AML-193 (cell line): ENCODE results near the gene SUCO.
"Not testable (repeated sequence)": the region's sequence is repeated elsewhere in the genome, so short reads cannot be mapped to it uniquely, and the experiment has no call there.

Source experiments
- DNase-seq, 2 experiments: peaks; one replicate each; lab custom pipeline; 2025; lab: John Stamatoyannopoulos, UW

Gene SUCO

DNA sequence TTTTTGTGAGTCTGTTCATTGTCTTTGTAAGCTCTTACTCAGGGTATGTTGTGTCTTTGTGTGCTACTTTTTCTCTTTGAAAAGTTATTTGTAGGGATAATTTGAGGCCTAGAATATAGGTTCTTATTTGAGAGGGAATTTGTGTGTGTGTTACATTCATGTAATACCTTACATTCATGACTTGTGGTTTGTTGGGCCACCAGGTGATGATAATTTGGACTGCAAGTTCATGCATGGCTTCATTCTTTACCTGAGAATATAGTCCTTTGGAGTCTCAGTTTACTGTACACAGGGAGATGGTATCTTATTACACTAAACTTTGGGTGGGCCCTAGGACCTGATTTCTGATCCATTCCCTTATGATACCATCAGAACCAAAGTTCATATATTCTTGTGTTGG lies 74.2 kb downstream of the SUCO start:
- DNase-seq, result no peak

DNA sequence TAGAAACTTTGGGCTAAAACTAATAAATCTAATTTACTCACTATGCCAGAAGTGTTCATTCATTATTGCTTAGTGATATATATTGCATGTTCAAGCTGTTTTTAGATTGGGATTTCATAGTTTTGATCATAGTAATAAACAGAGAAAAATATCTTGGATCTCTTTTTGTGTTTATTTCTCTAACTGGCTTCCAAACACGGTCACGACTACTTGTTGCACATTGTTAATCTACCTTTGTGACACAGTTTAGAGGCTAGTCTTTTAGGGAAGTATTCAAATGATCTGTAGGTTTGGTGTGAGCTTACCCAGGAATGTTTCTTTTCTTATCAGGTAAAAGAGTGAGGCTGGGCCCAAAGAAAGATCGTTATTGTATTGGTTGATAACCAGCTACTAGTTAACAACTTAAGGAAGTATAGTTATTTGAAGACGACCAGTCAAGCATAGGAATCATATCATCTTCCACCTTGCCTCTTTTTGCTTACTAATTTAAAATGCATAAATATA lies 75.2 kb downstream of the SUCO start:
- DNase-seq, result no peak

DNA sequence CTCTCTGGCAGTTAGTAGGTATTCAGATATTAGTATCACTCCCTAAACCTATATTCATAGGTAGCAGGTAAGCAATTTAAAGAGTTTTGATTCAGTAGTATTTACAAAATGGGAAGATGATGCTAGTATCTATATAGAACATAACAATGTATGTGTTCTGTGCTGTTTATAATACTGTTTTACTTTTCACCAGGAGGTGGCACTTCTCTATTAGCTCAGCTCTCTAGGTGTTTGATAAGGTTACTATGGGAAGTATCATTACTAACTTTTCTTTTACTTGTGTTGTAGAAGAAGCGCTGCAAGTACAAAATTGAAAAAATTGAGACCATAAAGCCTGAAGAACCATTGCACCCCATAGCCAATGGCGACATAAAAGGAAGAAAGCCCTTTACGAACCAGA lies 76.6 kb downstream of the SUCO start:
- DNase-seq, result peak in 1 of 2 experiments; percentile 27

DNA sequence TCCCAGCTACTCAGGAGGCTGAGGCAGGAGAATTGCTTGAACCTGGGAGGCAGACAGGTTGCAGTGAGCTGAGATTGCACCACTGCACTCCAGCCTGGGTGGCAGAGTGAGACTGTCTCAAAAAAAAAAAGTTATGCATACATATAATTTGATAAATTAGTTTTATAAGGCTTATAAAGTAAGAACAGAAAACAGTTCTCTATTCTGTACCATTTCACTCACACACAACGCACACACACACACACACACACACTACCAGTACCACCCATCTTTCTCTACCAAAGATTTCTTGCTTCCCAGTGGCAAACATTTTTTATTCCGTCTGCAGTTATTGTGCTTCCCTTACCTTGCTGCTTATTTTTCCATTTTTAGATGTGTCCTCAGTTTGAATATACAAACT lies 79.5 kb downstream of the SUCO start:
- no peak for DNase-seq

DNA sequence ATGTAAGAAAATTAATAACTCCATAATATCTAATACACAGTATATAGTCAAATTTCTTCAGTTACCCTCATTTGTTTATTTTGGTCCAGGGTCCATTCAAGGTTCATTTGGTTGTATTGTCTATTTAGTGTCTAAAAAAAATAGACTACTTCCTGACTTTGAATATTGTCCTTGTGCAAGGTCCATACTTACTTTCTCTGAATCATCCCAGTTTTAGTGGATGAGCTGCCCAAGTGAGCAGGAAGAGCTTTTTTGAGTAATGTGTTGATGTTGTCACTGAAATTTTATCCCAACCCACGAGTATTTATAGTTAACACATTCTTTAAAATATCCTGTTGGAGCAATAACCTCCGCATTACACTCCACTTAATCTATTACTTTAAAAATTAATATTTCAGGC lies 80.3 kb downstream of the SUCO start:
- DNase-seq, result no peak

DNA sequence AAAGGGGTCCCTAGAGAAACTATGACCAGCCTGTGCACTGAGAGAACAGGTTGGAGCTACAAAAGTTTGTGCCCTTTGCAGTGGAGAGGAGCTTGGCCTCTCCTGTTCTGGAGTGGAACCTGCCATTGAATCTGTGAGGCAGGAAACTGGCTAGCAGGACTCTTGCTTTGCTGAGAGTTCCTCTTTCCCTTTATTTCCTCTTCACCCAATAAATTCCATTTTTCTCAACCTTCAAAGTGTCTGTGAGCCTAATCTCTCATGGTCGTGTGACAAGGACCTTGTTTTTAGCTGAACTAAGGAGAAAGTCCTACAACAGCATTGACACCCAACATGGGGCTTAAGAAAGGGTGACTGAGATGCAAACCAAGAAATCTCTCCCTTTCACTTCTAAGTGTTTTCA lies 83.2 kb downstream of the SUCO start:
- no peak for DNase-seq

DNA sequence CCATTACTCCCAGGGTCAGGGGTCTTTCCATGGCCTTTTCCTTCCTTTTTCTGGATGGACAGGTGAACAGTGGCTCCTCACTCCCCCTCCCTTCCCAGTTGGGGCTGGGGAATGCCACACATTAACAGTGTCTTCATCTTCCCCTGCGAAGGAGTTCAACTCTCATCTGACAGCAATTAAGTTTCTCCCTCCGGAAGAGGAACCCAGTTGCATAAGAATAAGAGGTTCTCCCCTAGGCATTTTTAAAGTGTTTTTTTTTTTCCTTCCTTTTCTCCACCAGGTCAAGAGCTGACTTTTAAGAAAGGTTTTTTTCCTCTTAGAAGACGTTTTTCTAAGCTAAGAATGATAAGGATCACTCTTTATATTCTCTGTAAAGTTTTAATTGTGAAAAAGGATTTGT lies 83.7 kb downstream of the SUCO start:
- no peak for DNase-seq

- DNase-seq, result not testable (repeated sequence)
Measured at GRCh38 chr1:172620603-172621002, 87.7 kb downstream of the SUCO start.

GRCh38 chr1:172622541-172622940 lies 89.6 kb downstream of the SUCO start:
- no peak for DNase-seq

- no peak for DNase-seq
Measured at GRCh38 chr1:172623748-172624147, 90.8 kb downstream of the SUCO start.

DNA sequence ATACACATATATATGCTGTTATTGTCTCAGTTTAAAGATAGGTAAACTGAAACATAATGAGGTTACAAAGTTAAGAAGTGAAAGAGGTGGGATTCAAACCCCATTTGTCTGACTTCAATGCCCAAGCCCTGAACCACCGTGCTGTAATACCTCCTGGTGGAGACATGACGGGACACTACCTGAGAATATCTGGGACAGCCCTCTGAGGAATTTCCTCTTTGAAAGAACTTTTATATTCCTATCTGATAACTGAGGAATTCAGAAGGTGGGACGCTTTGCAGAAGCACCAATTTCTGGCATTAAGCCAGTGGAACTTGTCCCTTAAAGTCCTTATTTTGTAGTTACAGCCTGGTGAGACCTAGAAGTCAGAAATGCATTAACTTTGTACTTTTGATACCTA lies 93.9 kb downstream of the SUCO start:
- no peak for DNase-seq

DNA sequence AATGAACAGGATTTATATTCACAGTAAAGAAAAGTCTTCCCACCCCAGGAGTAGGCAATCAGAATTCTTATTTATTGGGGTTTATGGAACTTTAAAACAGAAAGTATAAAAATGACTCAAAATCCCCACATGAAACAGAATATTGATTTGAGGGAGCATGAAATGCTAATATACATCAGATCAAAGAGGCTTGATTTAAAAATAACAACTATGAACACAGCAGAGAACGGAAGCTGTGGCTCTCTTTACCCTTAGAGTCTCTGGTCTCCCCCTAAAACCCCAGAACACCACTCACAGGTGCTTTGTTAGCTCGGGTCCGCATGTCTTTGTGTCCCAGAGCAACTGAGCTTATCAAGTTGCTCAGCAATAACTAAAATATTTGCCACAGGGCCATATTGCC lies 94.8 kb downstream of the SUCO start:
- DNase-seq, result no peak

- no peak for DNase-seq
Measured at GRCh38 chr1:172628401-172628800, 95.5 kb downstream of the SUCO start.

GRCh38 chr1:172629170-172629569 lies 96.2 kb downstream of the SUCO start:
- no peak for DNase-seq

- no peak for DNase-seq
Measured at GRCh38 chr1:172629638-172630037, 96.7 kb downstream of the SUCO start.

DNA sequence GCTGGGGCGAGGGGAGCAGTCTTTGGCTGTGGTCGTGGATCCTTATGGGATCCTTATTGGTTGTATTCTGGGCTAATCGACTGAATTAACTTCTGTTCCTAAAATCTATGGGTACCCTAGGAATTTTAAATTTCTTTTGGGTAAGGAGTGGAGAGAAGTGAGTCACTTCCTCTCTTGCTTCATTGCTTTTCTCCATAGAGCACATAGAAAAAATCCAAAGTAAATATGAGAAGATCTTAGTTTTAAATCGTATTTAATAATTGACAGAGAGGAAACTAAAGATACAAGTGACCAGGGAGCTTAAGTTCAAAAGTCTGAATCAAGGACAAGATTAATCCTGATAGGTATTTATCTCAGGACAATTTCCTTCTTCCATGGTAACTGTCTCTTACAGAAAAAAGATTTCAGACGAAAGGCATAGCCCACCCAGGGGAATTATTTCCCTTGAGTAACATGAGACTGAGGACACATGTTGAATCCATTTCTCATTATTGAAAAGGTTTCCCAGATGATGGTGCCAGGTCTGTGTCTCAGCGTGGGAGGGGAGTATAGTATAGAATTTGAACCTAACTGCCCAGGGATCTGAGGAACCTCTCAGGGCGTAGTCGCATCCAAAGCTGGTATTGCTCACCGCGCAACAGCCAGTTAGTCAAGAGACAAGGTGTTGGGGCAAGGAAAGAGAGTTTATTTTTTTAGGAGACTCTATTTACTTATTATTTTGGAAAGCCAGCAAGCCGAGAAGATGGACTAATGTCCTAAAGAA lies 97.3 kb downstream of the SUCO start:
- peak in 1 of 2 experiments; percentile 18 for DNase-seq

DNA sequence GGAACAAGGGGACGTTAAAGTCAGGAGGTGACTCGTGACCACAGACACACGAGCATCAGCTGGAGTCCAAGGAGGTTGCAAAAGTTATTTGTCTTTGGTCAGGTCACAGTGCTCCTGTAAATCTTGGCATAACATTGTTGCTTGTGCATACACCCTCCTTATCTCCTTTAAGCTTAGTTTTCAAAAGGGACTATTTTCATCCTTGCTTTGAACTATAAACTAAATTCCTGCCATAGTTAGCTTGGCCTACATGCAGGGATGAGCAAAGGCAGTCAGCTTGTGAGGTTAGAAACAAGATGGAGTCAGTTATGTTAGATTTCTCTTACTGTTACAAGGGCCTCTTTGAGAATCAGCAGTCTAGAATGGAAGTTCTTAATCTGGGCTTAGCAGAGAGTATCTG lies 97.9 kb downstream of the SUCO start:
- DNase-seq, result no peak

GRCh38 chr1:172637522-172637921 lies 104.6 kb downstream of the SUCO start:
- DNase-seq, result no peak

GRCh38 chr1:172638249-172638648 lies 105.3 kb downstream of the SUCO start:
- no peak for DNase-seq

- DNase-seq, result no peak
Measured at GRCh38 chr1:172638885-172639831, 106.2 kb downstream of the SUCO start.

GRCh38 chr1:172640111-172640510 lies 107.2 kb downstream of the SUCO start:
- DNase-seq, result no peak

DNA sequence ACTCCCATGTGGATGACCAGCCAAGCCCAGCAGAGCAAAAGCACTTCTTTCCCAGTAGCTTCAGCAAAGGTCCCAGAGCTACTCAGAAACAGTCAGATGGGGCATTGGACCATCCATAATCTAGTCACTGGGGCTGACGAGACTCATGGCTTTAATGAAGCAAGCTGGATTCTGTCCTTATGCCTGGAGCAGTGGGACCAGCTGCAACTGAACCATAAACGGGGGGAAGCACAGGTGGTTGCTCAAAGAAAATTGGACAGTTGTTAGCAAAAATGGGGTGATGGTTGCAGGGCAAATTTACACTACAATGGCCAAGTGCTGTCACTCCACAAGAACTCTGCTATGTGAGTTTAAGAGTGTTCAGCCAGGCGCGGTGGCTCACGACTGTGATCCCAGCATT lies 108.5 kb downstream of the SUCO start:
- DNase-seq, result no peak

- no peak for DNase-seq
Measured at GRCh38 chr1:172642970-172643369, 110.0 kb downstream of the SUCO start.
